Esophagus (tissue), 2 donors: Measurements from ENCODE around the gene APOBEC3C. TPM values are rescaled to one million over a fixed set of nuclear protein-coding genes. Genes with fewer than 3 reads are reported as not detected.
"Not testable (repeated sequence)": the region's sequence is repeated elsewhere in the genome, so short reads cannot be mapped to it uniquely, and the experiment has no call there.

Source experiments
- H3K27ac ChIP-seq, 2 donors: one replicate each; pipeline ENCODE4 v1.5.1; 2013; ENCODE audit warnings: low read depth in 2 of 2, mild to moderate bottlenecking in 2 of 2, inconsistent platforms in 1 of 2, low read length in 1 of 2, moderate library complexity in 1 of 2
- H3K27me3 ChIP-seq, 2 donors: one replicate each; pipeline ENCODE4 v1.6.1; 2013; ENCODE audit warnings: low read length in 2 of 2, control low read depth in 1 of 2, mild to moderate bottlenecking in 1 of 2; ENCODE audit not compliant: insufficient read depth in 2 of 2, control insufficient read depth in 1 of 2
- H3K36me3 ChIP-seq, 2 donors: one replicate each; pipeline ENCODE4 v1.6.1; 2013; ENCODE audit warnings: low read length in 1 of 2; ENCODE audit not compliant: control insufficient read depth in 2 of 2, insufficient read depth in 2 of 2
- H3K4me1 ChIP-seq, 2 donors: one replicate each; pipeline ENCODE4 v1.6.1; 2013; ENCODE audit warnings: low read length in 1 of 2; ENCODE audit not compliant: control insufficient read depth in 2 of 2, insufficient read depth in 2 of 2
- H3K4me3 ChIP-seq, 2 donors: one replicate each; pipeline ENCODE4 v1.5.1; 2013; ENCODE audit warnings: low read length in 2 of 2, mild to moderate bottlenecking in 2 of 2, low read depth in 1 of 2, moderate library complexity in 1 of 2
- H3K9me3 ChIP-seq, 2 donors: one replicate each; pipeline ENCODE4 v1.6.1; 2013; ENCODE audit warnings: mild to moderate bottlenecking in 2 of 2, low read depth in 1 of 2, low read length in 1 of 2, moderate library complexity in 1 of 2; ENCODE audit not compliant: control insufficient read depth in 2 of 2, insufficient read depth in 1 of 2
- WGBS, 2 donors: extraction: QIAGEN DNeasy Blood & Tissue Kit; methylation state at CpG; one replicate each; pipeline ENCODE4 v1.1.7; 2013; 5-methylcytosine and 5-hydroxymethylcytosine counted together
- polyA plus RNA-seq, 2 donors: library from polyadenylated mRNA; stranded (reverse); fragments of 200-250 nt; gene quantifications; one replicate each; pipeline ENCODE4 v1.2.3, GENCODE V29; 2013
- donor health status: healthy with polysubstance abuse.
- donor health status: Bipolar disorder and iron deficiency.

The APOBEC3C gene
- polyA plus RNA-seq, 2 donors = 16.2 to 20.1 TPM

DNA sequence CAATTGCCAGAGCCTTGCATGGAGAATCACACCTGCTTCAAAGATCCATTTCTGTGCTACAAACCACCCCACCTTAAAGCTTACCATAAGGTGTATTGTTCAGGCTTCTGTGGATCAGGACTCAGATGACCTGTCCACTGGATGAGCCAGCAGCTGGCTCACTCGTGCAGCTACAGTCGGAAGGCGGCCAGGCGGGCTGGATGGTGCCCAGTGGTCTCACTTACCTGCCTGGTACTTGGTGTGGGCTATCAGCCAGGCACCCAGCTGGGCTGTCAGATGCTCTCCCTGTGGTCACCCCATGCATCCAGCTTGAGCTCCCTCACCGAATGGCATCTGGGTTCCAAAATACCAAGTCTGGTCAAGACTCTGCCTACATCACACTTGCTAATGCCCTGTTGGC lies 42.9 kb upstream of the APOBEC3C start:
- Histone ChIP-seq H3K4me3 (no peak overlapping the region), H3K9me3 (no peaks in the 10 kb centered on the region), H3K27me3 (no peaks in the 10 kb centered on the region), H3K36me3 (no peaks in the 10 kb centered on the region), H3K27ac (no peak overlapping the region), H3K4me1 (no peaks in the 10 kb centered on the region)
- 83 to 89% methylated on average over 5 of the region's 5 CpGs for WGBS, 2 donors

DNA sequence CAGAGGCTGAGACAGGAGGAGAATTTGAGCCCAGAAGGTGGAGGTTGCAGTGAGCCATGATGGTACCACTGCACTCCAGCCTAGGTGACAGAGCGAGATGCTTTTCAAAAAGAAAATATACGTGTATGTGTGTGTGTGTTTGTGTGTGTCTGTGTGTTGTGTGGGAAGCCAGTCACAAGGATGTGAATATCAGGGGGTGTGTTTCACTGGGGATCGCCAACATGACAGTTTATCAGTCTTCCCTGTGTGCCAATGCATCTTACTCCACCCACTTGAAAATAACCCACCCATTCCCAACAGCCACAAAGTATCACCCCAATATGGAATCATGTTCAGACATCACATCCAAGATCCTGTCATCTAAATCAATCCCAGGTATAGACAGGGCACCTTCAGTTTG lies 42.3 kb upstream of the APOBEC3C start:
- Histone ChIP-seq H3K36me3 (no peaks in the 10 kb centered on the region), H3K4me3 (no peak overlapping the region), H3K4me1 (no peaks in the 10 kb centered on the region), H3K27ac (no peak overlapping the region), H3K27me3 (no peaks in the 10 kb centered on the region), H3K9me3 (no peaks in the 10 kb centered on the region)
- 82 to 84% methylated on average over 3 of the region's 3 CpGs for WGBS, 2 donors

- Histone ChIP-seq H3K36me3 (no peaks in the 10 kb centered on the region), H3K4me3 (no peak overlapping the region), H3K27me3 (no peaks in the 10 kb centered on the region), H3K4me1 (no peaks in the 10 kb centered on the region), H3K27ac (no peak overlapping the region), H3K9me3 (no peaks in the 10 kb centered on the region)
- 90 to 95% methylated on average over 5 of the region's 5 CpGs for WGBS, 2 donors
These were observed 41.5 kb upstream of the APOBEC3C start for GRCh38 chr22:38972558-38972957.

- Histone ChIP-seq H3K4me3 (no peak overlapping the region), H3K27ac (no peak overlapping the region), H3K36me3 (no peaks in the 10 kb centered on the region), H3K9me3 (no peaks in the 10 kb centered on the region), H3K4me1 (no peaks in the 10 kb centered on the region), H3K27me3 (no peaks in the 10 kb centered on the region)
- WGBS, 2 donors = 42 to 46% methylated on average over 15 of the region's 15 CpGs
These were observed 40.5 kb upstream of the APOBEC3C start for GRCh38 chr22:38973289-38974169.

DNA sequence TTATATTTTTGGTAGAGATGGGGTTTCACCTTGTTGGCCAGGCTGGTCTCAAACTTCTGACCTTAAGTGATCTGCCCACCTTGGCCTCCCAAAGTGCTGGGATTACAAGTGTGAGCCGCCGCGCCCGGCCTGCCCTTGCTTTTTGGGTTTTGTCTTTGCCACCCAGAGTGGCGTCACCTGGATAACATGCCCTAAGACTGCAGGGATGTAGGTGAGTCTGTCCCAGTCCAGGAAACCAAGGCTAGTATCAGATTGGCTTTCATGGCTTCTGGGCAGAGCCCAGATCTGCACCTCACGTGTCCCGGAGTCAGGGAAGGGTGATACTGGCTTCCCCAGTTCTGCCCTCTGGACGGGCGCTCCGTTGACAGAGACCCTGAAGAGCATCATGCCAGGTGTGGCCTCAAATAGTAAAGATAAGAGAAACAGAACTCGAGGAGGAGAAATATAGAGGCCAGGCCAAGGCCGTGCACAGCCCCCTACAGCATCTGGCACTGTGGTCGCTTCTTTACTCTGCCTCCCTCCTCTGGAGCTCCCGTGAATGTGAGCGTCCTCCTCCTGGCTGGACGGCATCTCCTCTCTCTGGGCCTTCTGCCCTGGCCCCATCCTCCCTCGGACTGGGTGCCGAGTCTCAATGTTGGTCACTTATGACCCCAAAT lies 39.8 kb upstream of the APOBEC3C start:
- no peaks in the 10 kb centered on the region for H3K36me3 ChIP-seq
- no peak overlapping the region for H3K27ac ChIP-seq
- 87 to 88% methylated on average over 18 of the region's 18 CpGs for WGBS, 2 donors
- H3K4me3 ChIP-seq = no peak overlapping the region
- no peaks in the 10 kb centered on the region for H3K4me1 ChIP-seq
- no peaks in the 10 kb centered on the region for H3K27me3 ChIP-seq
- no peaks in the 10 kb centered on the region for H3K9me3 ChIP-seq

- 90 to 91% methylated on average over 7 of the region's 7 CpGs for WGBS, 2 donors
- H3K9me3 ChIP-seq = no peaks in the 10 kb centered on the region
- no peaks in the 10 kb centered on the region for H3K27me3 ChIP-seq
These were observed 39.3 kb upstream of the APOBEC3C start for GRCh38 chr22:38974826-38975175.

DNA sequence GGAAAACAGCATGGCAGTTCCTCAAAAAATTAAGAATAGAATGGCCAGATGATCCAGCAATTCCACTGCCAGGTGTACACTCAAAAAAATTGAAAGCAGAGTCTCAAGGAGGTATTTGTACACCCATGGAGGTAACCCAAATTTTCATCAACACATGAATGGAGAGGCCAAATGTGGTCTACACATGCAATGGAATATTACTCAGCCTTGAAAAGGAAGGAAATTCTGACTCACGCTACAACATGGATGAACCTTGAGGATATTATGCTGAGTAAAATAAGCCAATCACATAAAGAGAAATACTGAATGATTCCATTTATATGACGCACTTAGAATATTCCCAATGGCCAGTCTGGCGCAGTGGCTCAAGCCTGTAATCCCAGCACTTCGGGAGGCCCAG lies 36.8 kb upstream of the APOBEC3C start:
- not testable (repeated sequence) for H3K4me1 ChIP-seq, H3K9me3 ChIP-seq, H3K27me3 ChIP-seq, H3K4me3 ChIP-seq, H3K36me3 ChIP-seq, H3K27ac ChIP-seq
- 95 to 96% methylated on average over 4 of the region's 4 CpGs for WGBS, 2 donors

More at GRCh38 chr22:38974826-38975175, 39.3 kb upstream of the APOBEC3C start:
- Histone ChIP-seq H3K4me1 (no peaks in the 10 kb centered on the region), H3K4me3 (no peak overlapping the region), H3K36me3 (no peaks in the 10 kb centered on the region), H3K27ac (no peak overlapping the region)

DNA sequence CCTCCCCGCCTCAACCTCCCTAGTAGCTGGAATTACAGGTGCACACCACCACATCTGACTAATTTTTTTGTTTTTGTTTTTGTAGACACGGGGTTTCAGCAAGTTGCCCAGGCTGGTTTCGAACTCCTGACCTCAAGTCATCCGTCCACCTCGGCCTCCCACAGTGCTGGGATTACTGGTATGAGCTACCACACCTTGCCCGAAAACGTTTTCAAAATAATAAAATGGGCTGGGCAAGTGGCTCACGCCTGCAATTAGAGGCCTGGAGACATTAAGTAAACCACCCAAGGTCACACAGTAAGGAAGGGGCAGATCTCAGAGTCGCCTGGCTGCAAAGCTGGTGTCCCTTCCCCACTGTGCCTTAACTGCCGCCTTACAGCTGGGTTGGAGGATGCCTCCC lies 33.5 kb upstream of the APOBEC3C start:
- not testable (repeated sequence) for H3K9me3 ChIP-seq, H3K4me1 ChIP-seq, H3K4me3 ChIP-seq, H3K27me3 ChIP-seq, H3K36me3 ChIP-seq, H3K27ac ChIP-seq
- 56 to 65% methylated on average over 10 of the region's 10 CpGs for WGBS, 2 donors

- Histone ChIP-seq H3K9me3 (no peaks in the 10 kb centered on the region), H3K4me1 (peaks cover 2 to 3% of the 10 kb centered on the region in 2 donors), H3K27ac (peak overlapping the region; percentile 63 to 82), H3K4me3 (peak overlapping the region in 1 of 2 donors; percentile 31), H3K36me3 (no peaks in the 10 kb centered on the region), H3K27me3 (no peaks in the 10 kb centered on the region)
- 16 to 23% methylated on average over 27 of the region's 27 CpGs for WGBS, 2 donors
These were observed 32.8 kb upstream of the APOBEC3C start for GRCh38 chr22:38981005-38981991.
